ENCODE data around the gene PYY.
"Not testable (repeated sequence)": the region's sequence is repeated elsewhere in the genome, so short reads cannot be mapped to it uniquely, and the experiment has no call there.

The PYY gene

DNA sequence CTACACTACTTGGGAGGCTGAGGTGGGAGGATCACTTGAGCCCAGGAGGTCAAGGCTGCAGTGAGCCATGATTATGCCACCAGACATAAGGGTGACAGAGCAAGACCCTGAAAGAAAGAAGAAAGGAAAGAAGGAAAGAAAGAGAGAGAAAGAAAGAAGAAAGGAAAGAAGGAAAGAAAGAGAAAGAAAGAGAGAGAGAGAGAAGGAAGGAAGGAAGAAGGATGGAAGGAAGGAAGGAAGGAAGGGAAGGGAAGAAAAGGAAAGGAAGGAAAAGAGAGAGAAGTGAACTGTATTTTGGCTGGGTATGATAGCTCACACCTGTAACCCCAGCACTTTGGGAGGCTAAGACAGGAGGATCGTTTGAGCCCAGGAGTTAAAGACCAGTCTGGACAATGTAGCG lies 24.3 kb upstream of the PYY start:
- no peak for DNase-seq

DNA sequence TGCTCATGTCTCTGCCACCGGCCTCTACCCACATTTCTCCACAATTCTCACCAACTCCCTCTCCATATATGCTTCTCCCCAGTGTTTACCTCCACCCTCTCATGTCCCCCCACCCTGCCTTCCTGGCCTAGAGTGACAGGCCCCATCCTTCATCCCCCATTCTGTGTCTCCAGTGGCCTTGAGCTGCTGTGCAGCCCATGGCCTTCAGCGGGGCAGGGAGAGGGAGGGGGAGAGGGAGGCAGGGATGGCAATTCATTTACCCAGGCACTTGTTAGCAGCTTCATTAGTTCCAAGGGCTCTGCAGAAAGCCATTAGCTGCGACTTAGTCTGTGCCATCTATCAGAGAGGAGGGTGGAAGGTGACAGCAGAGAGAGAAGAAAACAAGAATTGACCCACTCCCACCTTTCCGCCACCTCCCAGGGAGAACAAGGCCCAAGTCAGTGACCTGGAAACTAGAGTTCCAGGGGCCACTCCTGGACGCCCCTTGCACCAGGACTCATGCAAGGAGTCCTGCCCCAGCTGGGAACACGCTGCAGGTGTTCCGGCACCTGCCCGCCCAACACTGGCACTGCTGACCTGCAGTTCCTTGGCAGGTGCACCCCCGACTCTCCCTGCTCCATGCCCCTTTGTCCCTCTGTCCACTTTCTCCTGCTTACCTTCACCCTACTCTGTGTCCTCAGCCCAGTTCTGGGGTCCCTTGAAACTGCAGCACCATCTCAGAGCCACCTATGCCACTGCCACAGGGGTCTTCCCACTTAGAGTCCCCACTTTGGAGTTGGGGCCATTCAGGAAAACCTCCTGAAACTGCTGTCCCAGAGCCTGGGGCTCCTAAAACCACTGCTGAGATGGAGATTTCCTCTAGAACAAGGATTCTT lies 23.5 kb upstream of the PYY start:
- no peak for DNase-seq

DNA sequence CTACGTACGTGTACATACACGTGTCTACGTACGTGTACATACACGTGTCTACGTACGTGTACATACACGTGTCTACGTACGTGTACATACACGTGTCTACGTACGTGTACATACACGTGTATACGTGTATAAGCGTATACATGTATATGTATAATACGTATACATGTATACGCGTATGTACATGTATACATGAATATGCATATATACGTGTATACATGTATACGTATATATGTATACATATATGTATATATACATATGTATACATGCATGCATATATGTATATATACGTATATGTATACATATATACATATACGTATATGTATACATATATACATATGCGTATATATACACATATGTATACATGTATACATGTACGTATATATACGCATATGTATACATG lies 22.2 kb upstream of the PYY start:
- no peak for DNase-seq

- DNase-seq = no peak
Measured at GRCh38 chr17:43974382-43975266, 20.9 kb upstream of the PYY start.

GRCh38 chr17:43972444-43973212 lies 18.9 kb upstream of the PYY start:
- DNase-seq = not testable (repeated sequence)

GRCh38 chr17:43971436-43971835 lies 17.7 kb upstream of the PYY start:
- DNase-seq = not testable (repeated sequence)

DNA sequence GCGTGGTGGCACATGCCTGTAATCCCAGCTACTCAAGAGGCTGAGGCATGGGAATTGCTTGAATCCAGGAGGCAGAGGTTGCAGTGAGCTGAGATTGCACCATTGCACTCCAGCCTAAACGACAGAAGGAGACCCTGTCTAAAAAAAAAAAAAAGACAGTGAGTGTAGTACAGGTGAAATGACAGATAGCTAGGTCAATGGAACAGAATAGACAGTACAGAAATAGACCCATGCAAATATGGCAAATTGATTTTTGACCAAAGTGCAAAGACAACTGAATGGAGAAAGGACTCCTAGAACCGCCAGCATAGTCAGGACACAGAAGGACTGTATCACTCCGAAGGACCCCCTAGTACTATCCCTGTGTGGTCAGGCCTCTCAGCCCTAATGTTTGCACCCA lies 16.6 kb upstream of the PYY start:
- no peak for DNase-seq

DNA sequence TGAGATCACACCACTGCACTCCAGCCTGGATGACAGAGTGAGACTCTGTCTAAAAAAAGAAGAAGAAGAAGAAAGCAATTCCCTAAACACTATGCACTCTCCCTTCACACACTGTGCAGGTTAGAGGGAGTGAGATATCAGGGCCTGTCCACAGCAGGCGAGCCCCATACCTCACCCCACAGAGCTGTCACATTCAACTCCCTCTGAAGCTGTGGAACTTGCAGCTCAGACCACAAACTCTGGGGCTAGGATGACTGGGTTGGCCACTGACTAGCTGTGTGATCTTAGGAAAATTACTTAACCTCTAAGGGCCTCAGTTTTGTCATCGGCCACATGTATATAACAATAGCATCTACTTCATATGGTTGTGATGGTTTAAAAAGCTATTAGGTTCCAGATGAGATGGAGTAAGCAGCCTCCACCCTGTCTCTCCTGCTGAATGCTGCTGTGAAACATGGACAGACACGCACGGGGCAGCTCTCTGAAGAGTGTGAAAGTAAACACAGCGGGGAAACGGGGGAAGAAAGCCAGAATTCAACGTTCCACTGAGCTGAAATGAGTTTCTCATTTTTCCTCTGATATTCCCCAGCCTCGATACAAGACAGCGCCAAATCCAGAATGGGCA lies 13.6 kb upstream of the PYY start:
- DNase-seq = no peak

DNA sequence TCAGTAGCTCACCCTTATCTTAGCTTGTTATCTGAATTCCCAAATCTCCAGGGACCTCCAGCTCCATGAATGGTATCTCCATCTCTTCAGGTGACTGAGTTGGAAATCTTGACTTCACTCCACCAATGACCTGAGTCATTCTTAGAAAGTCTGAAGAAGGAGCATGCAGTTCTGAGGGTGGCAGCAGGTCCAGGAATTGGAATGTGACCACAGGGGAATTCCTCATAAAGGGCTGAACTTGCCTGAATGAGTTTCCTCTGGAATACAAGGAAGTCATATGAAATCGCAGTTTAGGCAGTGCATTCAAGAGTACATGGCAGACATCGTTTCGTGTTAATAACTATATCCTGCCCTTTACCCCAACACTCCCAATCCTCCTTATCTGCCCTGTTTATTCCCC lies 12.5 kb upstream of the PYY start:
- no peak for DNase-seq

DNA sequence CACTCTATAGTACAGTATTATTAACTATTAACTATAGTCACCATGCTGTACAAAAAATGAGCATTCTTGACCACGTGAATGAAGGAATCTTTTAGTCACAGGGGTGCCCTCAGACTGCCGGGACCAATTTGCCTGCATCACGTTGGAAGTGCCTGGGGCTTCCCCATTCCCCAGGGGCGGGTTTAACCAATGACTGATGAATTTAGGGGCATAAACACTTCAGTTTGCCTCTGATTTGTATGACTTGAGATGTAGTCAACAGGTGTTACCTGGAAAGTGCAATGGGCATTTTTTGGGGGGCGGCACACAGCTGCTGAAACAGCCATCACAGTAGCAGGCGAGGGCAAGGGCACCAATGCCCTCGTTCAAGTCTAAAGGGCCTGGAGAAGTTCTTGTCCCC lies 8.7 kb upstream of the PYY start:
- DNase-seq = no peak

DNA sequence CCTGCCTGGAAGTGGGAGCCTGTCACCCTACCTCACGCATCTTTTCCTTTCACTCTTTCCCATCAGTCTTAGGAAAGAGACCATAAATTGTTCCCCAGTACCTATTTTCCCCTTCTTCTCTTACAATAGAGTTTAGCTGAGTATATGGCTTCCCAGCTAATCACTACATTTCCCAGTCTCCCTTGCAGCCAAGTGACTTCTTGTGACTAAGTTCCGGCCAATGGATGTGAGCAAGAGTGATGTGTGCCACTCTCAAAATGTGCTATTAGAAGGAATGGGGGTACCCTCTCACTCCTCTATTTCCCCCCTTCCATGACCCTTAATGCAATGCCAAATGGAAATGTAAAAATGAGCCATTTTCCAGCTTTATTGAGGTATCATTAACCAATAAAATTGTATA lies 8.2 kb upstream of the PYY start:
- DNase-seq = no peak

GRCh38 chr17:43961292-43961691 lies 7.6 kb upstream of the PYY start:
- DNase-seq = not testable (repeated sequence)

GRCh38 chr17:43958748-43959352 lies 5.1 kb upstream of the PYY start:
- DNase-seq = no peak

- DNase-seq = no peak
Measured at GRCh38 chr17:43956222-43956621, 2.5 kb upstream of the PYY start.

DNA sequence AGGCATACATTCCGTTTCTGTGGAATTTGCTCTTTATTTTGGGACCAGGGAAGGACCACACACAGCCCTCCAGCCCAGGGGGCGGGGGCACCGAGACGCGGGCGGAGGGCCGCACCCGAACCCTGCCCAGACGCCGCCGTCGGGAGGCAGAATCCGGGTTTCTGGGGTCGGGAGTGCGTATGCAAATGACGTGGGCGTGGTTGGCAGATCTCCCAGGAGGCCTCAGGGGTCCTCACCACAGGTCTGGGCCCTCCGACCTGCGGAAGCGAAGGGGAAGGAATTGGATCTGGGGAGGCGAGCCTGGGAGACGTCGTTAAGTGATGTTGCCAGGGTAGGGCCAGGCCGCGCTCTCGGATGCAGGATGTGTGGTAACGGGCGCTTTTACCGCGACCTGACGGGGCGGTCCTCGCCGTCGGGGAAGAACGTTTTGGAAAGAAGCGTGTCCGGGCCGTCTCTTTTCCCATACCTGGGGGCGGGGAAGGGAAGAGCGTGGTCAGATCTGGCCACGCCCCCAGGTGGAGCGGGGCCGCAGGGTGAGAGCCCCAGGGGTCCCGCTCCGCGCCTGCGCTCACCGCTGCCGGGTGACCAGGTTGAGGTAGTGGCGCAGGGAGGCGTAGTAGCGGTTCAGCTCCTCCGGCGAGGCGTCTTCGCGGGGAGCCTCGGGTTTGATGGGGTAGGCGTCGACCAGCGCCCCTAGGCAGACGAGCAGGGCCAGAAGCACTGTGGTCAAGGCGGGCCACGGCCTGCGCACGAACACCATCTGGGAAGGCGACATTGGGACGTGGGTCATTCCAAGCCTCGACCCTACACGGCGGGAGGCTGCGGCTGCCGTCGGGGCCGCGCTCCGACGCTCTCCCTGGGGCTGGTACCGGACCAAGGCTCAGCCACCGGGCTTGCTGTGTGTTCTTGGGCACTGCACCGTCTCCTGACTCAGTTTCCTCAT lies 745 bp downstream of the PYY start:
- DNase-seq = no peak

- no peak for DNase-seq
Measured at GRCh38 chr17:43952351-43952723, 1.4 kb downstream of the PYY start.

DNA sequence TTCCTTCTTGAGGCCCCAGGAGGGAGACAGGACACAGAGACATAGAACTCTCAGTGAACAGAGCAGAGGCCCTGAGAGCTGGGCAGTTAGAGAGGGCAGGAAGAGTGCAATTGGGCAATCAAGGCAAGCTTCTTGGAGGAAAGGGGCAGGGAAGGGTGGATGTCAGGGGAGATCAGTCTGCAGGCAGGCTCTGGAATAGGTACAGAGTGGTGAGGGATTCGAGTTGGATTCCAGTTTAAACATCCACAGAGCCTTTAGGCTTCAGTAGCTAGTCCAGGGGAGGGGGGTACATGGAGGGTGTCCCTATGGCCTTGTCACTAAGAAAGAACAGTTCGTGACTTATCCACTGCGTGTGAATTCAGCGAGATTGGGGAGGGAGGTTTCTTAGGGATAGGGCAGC lies 2.0 kb downstream of the PYY start:
- DNase-seq = no peak

DNA sequence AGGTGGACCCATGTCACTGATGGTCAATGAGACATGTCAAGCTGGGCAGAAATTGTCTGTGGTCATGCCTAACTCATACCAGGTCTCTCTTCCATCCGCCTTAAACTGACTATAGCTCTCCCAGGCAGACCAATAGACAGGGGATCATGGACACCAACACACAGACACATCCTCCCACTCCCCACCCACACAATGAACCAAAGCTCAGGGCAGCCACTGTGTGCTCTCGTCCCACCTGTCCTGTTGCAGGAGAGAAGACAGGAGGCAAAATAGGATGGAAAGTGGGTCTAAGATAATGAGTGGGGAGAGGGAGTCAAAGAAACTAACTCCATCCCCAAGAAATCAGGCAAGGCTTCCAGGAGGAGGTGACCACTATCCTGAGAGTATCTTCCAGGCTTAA lies 3.2 kb downstream of the PYY start:
- DNase-seq = no peak

GRCh38 chr17:43949781-43950180 lies 4.0 kb downstream of the PYY start:
- DNase-seq = no peak

- no peak for DNase-seq
Measured at GRCh38 chr17:43946781-43947180, 7.0 kb downstream of the PYY start.

All from activated naive CD4-positive, alpha-beta T cell treated with Interleukin-2 at 50 U/mL for 16 hours (primary cell).